ENCODE results near the gene ZNF431. TPM values are rescaled to one million over a fixed set of nuclear protein-coding genes. Genes with fewer than 3 reads are reported as not detected.

The ZNF431 gene
- total and polyA plus RNA-seq, 9 of the 15 experiments (the other 6 are each of a cell fraction or from before 2014, with no cell fraction given) = 3.3 to 24.8 (median 13.5) TPM

- TF ChIP-seq ZNF212 (CRISPR knock-in tag; IDR thresholded peaks at IDR 0.05) (no peak), COPS2 (conservative IDR thresholded peaks at IDR 0.05) (no peak), BRF2 (IDR thresholded peaks at IDR 0.05; ENCODE audit: borderline replicate concordance, insufficient read depth, insufficient read length) (no peak), ERF (CRISPR knock-in tag; IDR thresholded peaks at IDR 0.05) (no peak), DACH1 (IDR thresholded peaks at IDR 0.05; ENCODE audit: partially characterized antibody) (no peak), FOXP1 (CRISPR knock-in tag; IDR thresholded peaks at IDR 0.05) (no peak), ZNF277 (CRISPR knock-in tag; IDR thresholded peaks at IDR 0.05; ENCODE audit: borderline replicate concordance) (no peak), ZNF586 (CRISPR knock-in tag; conservative IDR thresholded peaks at IDR 0.05) (no peak), CCNT2 (IDR thresholded peaks at IDR 0.05; ENCODE audit: borderline replicate concordance, extremely low read depth, insufficient read length, low read depth, low read length) (no peak), TOE1 (IDR thresholded peaks at IDR 0.05; ENCODE audit: borderline replicate concordance) (no peak), TOE1 (CRISPR knock-in tag; IDR thresholded peaks at IDR 0.05; ENCODE audit: borderline replicate concordance, low read depth) (no peak), ZNF232 (CRISPR knock-in tag; IDR thresholded peaks at IDR 0.05) (no peak), BRD4 (IDR thresholded peaks at IDR 0.05) (no peak), SIRT6 (IDR thresholded peaks at IDR 0.05; ENCODE audit: low read depth, low read length) (no peak), ZNF174 (CRISPR knock-in tag; IDR thresholded peaks at IDR 0.05) (no peak), MBD2 (IDR thresholded peaks at IDR 0.05; ENCODE audit: borderline replicate concordance, low read depth) (no peak), IRF1 (CRISPR knock-in tag; IDR thresholded peaks at IDR 0.05; ENCODE audit: borderline replicate concordance) (no peak), ZNF764 (CRISPR knock-in tag; IDR thresholded peaks at IDR 0.05; ENCODE audit: low read depth) (no peak)
- TF ChIP-seq, protein P1, sequence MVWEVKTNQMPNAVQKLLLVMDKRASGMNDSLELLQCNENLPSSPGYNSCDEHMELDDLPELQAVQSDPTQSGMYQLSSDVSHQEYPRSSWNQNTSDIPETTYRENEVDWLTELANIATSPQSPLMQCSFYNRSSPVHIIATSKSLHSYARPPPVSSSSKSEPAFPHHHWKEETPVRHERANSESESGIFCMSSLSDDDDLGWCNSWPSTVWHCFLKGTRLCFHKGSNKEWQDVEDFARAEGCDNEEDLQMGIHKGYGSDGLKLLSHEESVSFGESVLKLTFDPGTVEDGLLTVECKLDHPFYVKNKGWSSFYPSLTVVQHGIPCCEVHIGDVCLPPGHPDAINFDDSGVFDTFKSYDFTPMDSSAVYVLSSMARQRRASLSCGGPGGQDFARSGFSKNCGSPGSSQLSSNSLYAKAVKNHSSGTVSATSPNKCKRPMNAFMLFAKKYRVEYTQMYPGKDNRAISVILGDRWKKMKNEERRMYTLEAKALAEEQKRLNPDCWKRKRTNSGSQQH (CRISPR knock-in tag; IDR thresholded peaks at IDR 0.05) = no peak
- TF ChIP-seq, protein P2, sequence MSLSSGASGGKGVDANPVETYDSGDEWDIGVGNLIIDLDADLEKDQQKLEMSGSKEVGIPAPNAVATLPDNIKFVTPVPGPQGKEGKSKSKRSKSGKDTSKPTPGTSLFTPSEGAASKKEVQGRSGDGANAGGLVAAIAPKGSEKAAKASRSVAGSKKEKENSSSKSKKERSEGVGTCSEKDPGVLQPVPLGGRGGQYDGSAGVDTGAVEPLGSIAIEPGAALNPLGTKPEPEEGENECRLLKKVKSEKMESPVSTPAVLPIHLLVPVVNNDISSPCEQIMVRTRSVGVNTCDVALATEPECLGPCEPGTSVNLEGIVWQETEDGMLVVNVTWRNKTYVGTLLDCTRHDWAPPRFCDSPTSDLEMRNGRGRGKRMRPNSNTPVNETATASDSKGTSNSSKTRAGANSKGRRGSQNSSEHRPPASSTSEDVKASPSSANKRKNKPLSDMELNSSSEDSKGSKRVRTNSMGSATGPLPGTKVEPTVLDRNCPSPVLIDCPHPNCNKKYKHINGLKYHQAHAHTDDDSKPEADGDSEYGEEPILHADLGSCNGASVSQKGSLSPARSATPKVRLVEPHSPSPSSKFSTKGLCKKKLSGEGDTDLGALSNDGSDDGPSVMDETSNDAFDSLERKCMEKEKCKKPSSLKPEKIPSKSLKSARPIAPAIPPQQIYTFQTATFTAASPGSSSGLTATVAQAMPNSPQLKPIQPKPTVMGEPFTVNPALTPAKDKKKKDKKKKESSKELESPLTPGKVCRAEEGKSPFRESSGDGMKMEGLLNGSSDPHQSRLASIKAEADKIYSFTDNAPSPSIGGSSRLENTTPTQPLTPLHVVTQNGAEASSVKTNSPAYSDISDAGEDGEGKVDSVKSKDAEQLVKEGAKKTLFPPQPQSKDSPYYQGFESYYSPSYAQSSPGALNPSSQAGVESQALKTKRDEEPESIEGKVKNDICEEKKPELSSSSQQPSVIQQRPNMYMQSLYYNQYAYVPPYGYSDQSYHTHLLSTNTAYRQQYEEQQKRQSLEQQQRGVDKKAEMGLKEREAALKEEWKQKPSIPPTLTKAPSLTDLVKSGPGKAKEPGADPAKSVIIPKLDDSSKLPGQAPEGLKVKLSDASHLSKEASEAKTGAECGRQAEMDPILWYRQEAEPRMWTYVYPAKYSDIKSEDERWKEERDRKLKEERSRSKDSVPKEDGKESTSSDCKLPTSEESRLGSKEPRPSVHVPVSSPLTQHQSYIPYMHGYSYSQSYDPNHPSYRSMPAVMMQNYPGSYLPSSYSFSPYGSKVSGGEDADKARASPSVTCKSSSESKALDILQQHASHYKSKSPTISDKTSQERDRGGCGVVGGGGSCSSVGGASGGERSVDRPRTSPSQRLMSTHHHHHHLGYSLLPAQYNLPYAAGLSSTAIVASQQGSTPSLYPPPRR (CRISPR knock-in tag; IDR thresholded peaks at IDR 0.05; ENCODE audit: borderline replicate concordance) = no peak
Observed at GRCh38 chr19:21134934-21135366, 6.9 kb upstream of the ZNF431 start (continued).
